HG03432 (cell line): ENCODE measurements around the gene KDSR.

Experiments
- ATAC-seq: cut with Tn5 transposase; IDR thresholded peaks from one replicate; pipeline ENCODE4 v1.9.1; 2021; ENCODE audit warnings: mild to moderate bottlenecking, moderate library complexity; ENCODE audit not compliant: unreplicated experiment

Gene KDSR

GRCh38 chr18:63322206-63322605 is 44.8 kb downstream of the KDSR start:
- ATAC-seq = no peak

GRCh38 chr18:63321291-63321690 is 45.7 kb downstream of the KDSR start:
- ATAC-seq = no peak

DNA sequence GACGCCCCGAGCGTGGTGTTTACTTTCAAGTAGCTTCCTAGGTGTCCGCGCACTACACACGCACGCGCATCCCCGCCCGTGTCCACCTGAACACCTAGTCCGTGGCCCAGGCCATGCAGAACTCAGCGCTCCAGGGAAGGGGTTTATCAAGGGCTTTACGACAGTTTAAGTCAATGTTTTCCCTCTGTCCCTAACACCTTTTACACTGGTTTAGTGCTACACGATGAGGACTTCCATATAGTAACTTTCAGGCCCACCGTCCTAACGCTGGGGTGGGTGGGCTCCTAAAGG is 46.1 kb downstream of the KDSR start:
- ATAC-seq = no peak

DNA sequence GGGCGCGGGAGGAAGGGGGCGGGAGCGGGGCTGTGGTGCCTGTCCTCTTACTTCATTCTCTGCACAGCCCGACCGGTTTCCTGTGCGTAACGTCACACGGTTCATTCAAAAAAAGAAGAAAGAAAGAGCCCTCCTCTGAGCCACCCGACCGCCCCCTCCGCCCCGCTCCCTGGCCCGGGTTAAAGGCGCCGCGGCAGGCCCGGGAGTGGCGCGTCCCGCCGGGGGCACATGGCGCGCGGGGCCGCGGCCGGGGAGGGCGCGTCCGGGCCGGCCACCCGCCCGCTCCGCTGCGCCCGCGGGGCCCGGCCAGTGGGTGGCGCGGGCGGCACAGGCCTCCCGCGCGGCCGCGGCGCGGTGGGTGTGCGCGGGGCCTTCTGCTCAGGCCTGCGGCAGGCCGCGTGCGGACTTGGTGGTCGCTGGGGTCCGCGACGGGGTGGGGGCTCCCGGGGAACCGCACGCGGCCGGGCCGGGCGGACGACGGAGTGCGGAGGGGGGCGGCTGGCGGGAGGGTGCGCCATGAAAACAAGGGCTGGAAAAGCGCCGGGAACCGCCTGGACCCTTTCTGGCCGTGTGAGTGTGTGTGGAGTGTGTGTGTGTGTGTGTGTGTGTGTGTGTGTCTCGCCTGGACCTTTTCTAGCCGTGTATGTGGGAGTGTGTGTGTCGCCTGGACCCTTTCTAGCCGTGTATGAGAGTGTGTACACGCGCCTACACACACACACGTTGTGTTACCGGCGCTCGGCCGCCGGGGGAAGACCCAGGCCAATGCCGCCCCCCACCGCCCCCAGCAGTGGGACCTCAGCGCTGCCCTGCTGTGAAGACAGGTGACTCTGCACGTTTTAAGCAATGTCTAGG is 46.7 kb downstream of the KDSR start:
- ATAC-seq = peak; percentile 58

DNA sequence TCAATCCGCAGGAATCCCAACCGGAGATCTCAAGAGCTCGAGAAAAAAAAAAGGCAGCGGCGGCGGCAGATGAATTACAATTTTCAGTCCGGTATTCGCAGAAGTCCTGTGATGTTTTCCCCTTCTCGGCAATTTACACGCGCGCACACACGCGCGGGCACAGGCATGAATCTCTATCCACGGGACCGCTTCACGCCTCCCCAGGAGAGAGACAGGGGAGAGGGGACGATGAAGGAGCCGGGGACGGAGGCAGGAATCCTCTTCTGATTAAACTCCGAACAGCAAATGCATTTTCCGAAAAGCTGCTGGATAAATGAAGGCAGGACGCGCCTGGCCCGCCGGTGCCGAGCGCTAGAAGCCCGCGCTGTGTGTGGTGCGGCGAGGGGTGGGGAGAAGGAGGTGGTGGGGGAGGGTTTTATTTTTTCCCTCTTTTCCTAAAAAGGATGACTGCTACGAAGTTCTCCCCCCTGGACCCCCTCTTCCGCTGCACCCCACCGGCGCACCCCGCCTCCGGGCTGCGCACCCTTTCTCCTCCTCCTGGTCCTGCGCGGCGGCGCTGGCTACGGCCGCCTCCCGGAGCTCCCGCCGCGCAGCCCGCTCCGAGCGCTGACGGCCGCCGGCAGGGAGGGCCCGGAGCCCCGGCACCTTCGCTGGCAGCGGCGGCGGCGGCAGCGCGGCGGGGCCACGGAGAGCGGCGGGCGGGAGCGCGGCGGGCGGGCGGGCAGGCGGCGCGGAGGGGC is 47.5 kb downstream of the KDSR start, which contains the start of gene BCL2:
Gene BCL2, minus strand, starts transcription at position 387 of the 740 bp plus-strand sequence.
- ATAC-seq = peak; percentile 10

GRCh38 chr18:63318889-63319382 is 48.1 kb downstream of the KDSR start:
- ATAC-seq = no peak

DNA sequence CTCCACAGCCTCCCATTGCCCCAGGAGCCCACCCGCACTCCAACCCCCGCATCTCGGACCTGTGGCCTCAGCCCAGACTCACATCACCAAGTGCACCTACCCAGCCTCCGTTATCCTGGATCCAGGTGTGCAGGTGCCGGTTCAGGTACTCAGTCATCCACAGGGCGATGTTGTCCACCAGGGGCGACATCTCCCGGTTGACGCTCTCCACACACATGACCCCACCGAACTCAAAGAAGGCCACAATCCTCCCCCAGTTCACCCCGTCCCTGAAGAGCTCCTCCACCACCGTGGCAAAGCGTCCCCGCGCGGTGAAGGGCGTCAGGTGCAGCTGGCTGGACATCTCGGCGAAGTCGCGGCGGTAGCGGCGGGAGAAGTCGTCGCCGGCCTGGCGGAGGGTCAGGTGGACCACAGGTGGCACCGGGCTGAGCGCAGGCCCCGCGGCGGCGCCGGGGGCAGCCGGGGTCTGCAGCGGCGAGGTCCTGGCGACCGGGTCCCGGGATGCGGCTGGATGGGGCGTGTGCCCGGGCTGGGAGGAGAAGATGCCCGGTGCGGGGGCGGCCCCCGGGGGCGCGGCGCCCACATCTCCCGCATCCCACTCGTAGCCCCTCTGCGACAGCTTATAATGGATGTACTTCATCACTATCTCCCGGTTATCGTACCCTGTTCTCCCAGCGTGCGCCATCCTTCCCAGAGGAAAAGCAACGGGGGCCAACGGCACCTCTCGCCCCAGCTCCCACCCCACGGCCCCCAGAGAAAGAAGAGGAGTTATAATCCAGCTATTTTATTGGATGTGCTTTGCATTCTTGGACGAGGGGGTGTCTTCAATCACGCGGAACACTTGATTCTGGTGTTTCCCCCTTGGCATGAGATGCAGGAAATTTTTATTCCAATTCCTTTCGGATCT is 48.8 kb downstream of the KDSR start:
- peak; percentile 53 for ATAC-seq

DNA sequence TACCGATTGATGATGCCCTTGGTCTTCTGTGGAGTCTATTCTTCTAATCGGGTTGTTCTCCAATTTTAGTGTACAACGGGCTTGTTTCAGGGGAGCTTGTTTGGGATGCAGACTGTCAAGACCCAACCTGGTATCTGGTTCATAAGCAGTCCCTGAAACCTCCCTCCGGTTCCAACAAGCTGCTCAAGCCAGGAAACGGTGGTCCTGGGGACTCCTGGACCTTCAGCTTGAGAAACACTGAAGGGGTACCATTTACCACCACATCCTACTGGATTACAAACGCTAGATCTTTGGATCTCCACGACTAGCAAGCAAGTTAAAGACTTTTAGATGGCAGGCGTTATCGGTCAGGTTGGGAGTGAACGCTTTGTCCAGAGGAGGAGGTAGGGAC is 49.5 kb downstream of the KDSR start:
- ATAC-seq = no peak

GRCh38 chr18:63316612-63317555 is 50.1 kb downstream of the KDSR start:
- ATAC-seq = no peak

DNA sequence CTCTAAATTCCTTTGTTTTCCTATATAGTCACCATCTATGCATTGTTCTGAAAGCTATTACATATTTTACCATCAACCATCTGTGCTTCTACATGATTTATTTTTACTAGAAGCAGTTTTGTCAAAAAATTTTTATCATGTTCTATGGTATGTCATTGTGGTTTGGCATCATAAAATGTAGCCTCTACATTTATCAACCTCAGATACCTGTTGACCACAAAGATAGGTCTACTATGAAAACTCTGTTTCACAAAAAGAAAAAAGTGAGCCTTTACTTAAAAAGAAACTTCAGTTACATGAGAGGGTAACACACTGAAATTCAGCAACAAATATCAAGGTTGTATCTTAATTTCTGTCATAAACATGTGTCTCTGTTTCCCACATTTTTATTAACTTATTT is 51.1 kb downstream of the KDSR start:
- ATAC-seq = no peak

DNA sequence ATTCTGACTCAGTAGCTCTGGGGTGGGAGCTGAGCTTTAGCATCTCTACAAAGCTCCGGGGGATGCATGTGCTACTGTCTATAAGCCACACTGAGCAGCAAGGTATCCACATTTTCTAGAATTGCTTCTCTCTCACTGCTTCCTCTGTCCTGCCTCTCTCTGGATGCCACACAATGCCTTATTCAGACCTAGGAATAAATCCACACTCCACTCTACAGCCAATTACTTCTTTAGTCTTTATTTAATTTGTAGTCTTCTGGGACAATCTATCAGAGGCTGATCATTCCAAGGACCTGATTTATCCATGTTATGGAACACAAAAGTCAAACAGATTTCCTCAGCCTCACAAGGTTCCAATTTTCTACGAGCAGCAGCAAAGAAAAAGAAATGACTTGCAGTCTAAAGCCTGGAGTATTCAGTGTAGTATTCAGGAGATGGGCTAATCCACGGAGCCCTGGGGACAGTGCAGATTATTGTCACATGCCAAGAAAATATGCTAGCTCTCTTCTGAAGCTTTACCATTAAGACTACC is 51.8 kb downstream of the KDSR start:
- ATAC-seq = no peak

- ATAC-seq = no peak
Measured at GRCh38 chr18:63314062-63314790, 52.8 kb downstream of the KDSR start.

DNA sequence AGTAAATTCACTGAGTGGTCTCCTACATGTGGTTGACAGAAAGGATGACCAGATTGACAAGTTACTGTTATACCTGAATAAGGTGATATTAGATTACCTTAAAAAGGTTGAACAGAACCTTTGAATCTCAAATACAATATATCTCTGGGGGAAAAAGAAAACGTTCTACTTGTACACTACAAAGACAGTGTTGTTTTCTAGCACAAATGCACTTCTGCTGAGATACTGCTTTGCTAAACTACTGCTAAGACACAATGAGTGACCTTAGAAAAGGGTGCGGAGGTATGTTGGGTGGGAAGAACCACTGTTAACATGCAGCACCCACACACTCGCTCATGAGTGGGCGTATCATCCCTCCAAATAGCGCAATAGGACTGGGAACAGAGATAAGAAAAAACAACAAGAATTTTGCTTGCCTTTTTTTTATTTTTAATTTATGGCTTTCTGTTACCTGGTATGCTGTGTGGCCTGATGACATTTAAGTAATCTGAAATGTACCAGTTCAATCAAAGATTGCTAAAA is 53.5 kb downstream of the KDSR start:
- no peak for ATAC-seq

DNA sequence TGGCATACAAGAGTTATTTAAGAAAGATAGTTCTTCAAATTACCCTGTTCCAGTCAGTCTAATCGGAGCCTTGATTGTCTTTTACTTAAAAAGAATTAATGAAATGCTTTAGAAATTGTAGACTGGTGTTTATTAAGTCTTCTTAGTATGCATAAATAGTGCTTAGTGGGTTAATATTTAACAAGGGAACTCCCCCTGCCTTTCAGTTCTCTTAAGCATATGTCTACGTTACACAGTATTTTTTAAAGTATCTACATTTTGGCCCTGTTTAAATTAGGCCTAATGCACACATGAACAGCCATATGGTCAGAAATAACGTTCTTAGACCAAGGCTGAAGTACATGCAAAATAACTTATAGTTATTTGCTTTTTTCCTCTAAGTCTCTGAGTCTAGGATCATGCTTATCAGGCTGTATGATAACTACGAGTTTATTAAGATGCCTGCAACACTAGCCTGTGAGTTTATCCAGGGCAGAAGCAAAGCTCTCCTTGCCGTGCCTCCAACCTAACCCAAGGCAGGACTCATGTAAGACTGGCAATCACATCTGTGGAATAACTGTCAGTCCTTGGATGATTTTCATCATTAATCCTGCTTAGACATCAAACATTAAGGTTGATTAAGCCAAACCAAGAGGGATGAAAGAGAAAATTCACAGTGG is 54.1 kb downstream of the KDSR start:
- ATAC-seq = peak; percentile 34

- no peak for ATAC-seq
Measured at GRCh38 chr18:63312019-63312409, 55.0 kb downstream of the KDSR start.

DNA sequence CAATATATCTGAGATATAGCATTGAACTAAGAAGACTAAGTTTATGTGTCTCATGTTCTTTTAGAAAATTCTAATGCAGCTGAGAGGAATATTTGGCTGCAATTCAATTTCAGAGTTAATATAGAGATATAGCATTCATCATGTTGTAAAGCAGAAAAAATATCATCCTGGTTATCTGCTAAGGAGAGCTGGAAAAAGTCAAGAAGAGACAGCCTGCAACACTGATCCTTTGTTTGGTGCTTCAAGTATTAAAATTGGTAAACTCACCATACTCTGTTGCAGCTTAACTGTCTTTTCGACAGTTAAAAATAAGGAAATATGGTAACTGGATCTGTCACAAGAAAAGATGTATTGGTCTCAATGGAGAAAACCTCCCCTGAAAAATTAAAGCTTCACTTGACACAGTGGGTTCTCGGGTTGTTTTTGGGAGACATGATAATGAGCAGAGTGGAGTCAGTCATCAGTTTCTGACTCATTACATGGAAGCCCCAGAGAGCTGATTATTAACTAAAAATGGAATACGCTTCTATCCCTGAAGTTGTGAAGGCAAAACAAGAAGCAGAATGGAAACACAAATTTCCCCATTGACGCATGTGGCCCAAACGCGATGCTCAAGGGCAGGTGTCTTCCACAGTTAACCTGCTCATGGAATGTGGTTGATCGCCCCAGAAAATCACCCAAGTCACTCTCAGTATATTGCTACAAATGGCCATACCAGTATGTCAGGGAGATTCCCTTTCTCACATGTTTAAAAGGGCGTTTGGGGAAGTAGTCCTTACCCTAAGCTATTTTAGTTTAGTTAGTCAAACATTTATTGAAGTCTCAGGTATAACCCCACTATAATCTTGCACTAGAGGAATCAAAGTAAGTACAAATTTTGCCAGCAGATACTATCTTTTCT is 55.6 kb downstream of the KDSR start:
- peak; percentile 77 for ATAC-seq

- ATAC-seq = no peak
Measured at GRCh38 chr18:63309422-63309821, 57.6 kb downstream of the KDSR start.
